NCI-H2107 treated with DMSO at 0.1 percent for 48 hours (cell line): ENCODE measurements around the gene SSTR5.
"Not testable (repeated sequence)": the region's sequence is repeated elsewhere in the genome, so short reads cannot be mapped to it uniquely, and the experiment has no call there.

ENCODE experiments used
- DNase-seq: peaks from one replicate; lab custom pipeline; 2025; ENCODE audit not compliant: unreplicated experiment; lab: John Stamatoyannopoulos, UW

Gene SSTR5

DNA sequence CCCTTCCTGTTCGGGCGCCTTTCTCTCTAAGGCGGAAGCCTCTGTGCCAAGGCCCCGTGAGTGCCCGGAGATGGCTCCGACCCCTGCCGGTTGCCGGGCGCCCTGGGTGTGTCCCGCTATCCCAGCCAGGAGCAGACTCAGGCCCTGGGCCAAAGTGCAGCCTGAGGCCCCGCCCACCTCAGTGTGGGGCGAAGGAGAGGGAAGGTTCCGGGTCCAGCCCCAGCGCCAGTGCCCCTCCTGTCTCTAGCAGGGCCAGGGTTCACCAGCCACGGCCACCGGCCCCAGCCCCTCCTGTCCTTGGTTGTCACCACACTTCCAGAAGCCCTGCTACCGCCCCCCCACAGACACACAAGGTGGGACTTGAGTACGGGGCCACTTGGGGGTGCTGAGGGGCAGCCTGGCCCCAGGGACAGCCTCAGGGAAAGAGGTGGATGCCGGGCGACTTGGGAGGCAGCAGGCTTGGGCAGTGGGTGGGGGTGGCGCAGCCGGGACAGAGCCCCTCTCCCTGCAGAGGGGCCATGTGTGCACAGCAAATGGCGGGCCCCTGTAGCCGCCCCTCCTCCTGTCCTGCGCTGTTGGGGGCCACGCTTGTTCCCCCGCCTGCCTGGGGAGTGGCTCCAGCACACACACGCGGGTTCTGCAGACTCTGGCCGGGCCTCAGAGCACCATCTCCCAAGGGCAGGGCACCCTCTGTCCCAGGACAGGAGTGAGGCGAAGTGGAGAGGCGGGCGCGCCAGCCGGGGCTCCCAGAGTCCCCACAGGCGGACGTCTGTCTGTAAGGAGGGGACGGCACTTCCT, 17.5 kb downstream of the SSTR5 start:
- DNase-seq, result no peak

DNA sequence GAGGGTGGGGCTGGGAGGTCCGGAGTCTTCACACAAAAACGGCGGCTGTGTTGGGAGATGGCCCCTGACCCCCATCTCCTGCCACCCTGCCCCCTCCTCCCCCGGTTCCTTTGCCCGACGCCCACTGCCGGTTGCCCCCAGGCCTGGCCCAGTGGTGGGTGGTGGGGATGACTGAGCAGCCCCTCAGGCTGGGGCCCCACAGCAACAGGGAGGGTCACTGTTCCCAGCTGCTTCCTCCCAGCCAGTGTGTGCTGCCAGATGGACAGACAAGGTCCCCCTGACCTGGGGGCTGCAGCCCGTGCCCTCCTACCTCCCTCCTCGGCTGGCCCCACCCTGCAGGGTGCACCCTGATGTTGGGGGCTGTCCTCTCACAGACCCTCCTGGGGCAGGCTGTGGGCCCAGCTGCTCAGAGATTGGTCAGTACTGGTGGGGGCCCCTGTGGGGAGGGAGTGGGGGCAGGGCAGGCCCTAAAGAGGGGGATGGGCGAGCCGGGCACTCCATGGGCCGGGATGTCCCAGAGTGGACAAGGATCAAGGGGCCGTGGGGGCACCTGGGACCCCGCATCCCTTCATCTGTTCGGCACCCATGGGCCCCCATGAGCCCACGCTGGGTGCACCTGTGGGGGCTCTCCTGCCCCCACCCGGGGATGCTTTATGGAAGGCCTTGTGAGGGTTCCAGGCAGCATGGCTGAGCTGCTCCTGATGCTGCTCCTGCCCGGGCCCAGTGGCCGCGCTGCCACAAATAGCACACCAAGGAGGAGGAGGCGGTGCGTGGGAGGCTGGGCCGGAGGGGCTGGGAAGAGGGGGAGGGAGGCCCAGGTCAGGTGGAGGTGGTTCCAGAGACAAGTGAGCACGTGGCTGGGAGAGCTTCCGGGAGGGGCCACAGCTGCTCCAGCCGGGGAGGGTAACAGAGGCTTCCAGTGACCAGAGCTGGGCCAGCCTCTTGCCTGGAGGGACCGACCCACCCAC, 18.4 kb downstream of the SSTR5 start:
- DNase-seq, result no peak

- no peak for DNase-seq
Observed at GRCh38 chr16:1091992-1092552, 19.5 kb downstream of the SSTR5 start.

GRCh38 chr16:1092685-1093283, 20.2 kb downstream of the SSTR5 start:
- DNase-seq, result not testable (repeated sequence)

DNA sequence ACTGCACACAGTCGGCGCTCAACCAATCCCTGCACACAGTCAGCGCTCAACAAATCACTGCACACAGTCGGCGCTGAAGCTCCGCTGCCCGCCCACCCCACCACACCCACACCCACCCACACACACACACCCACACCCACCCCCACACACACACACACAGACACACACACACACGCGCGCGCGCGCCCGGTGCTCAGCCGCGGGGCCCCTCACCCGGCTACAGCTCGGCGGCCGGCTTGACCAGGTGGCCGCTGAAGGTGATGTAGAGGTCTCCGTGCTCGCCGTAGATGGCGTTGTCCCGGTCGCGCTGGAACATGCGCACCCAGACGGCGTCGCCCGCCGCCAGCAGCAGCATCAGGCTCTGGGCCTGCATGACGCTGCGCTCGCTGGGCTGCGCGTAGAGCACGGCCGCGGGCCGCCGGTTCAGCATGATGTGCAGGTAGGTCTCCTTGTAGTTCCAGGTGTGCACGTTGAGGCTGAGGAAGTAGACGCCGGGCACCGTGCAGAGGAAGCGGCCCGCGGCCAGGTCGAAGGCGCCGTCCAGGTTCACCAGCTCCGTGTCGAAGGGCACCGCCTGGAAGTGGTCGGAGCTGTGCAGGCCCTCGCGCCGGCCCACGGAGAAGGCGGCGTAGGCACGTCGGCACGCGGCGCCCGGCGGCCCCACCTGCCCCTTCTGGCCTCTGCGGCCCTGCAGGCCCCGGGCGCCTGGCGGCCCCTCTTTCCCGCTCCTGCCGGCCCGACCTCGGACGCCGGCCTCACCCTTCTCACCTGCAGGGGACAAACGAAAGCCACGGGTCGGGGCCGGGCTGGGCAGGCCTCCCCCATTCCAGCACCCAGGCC, 21.0 kb downstream of the SSTR5 start:
- no peak for DNase-seq

DNA sequence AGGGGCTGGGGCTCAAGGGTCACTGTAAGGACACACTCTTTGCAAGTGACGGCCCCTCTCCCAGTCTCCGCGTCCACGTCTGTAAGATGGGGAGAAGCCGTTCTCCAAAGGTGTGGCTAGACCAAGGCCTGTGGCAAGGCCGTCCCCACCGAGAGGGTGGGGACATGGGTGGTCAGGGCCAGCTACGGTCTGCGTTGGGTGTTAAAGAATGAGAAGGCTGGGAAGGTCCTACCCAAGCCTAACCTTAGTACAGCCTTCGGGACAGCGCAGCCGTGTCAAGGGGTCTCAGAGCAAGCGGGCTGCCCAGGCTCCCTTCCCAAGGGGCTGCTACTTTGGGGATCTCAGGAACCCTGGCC, 21.6 kb downstream of the SSTR5 start:
- DNase-seq, result no peak

DNA sequence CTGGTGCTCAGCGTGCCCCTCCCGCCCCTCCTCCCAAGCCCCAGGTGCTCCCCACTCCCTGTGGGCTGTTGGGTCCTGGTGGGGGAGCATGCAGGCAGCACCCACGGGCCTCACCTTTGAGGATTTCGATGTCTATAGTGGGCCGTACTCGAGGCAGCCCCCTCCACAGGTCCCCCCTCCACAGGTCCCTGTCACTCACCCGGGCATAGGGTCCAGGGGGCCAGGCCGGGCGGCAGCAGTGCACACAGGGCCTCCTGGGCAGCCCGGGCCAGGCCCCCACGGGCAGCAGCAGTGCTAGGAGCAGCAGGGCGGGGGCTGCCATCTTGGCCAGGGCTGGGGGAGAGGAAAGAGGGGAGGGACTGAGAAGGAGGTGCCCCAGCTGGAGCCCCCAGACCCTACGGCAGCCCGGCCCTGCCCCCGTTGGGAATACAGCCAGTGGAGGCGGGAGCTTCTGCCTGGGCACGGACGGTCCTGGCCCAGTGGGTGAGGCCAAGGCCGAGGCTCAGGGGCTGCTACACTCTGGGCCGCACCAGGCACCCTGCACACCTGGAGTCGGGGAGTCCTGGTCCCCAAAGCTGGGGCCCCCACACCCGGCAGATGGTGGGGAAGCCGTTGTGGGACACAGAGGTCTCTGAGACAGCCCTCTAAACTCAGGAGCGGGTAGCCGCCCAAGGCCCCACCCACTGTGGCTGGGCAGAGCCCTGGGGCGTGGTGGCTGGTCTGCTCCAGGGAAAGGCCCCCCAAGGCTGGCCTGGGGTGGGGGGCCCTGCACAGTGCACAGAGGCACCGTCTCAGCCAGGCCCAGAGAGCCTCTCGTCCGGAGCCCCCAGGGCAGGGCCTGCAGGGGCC, 22.3 kb downstream of the SSTR5 start:
- no peak for DNase-seq

DNA sequence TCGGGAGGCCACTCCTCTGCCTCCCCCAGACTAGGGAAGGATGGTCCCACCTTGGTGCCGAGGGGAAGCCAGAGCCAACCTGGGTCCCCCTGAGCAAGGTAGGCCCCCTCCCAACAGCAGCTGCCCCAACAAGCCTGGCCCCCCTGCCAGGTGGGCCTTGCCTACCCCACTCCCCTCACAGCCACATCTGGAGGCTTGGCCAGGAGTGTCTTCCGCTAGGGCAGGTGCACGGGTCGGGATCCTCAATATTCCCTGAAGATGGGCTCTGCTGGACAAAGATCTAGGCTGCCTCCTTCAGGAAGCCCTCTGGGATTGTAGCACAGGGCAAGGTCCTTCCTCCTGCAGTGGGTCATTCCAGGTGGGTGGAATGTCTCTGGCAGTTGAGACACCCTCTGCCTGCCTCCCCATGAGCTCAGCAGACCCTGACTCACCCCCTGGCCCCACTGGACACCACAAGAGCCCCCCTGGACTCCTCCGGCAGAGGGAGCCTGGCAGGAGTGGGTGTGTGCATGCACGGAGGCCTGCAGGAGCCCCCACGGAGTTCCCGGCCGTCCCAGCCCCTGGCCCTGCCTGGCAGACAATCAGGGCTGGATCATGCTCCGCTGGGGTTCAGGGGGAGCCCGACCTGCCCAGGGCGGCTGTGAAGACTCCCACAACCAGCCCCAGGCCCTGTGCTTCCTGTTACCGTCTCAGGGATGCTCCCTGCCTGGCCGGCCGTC, 23.1 kb downstream of the SSTR5 start:
- no peak for DNase-seq

- no peak for DNase-seq
Observed at GRCh38 chr16:1096169-1097082, 23.9 kb downstream of the SSTR5 start, which contains the start of gene C1QTNF8. TSS of gene C1QTNF8 (minus strand) at chr16:1096244. CDS start at chr16:1094922, 1,322 bp downstream.

DNA sequence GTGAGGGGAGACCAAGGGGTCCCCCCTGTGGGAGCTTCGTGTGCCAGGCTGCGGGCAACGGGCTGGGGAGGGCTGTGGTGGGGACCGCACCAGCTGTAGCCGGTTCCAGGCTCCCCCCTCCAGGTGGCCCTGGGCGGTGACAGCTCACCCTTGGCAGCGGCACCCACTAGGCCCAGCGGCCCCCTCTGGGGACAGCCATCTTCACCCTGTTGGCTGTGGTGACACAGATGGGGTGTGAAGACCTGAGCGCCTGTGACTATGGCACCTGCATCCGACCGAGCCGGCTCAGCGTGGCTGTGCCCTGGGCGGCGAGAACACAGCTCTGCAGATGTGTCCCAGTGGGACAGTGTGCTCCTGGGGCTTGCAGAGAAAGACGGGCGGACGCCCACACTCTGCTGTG, 24.6 kb downstream of the SSTR5 start:
- no peak for DNase-seq

GRCh38 chr16:1097800-1098199, 25.3 kb downstream of the SSTR5 start:
- DNase-seq, result no peak

GRCh38 chr16:1098266-1098991, 25.9 kb downstream of the SSTR5 start:
- DNase-seq, result no peak

GRCh38 chr16:1099189-1100083, 26.9 kb downstream of the SSTR5 start:
- DNase-seq, result no peak

DNA sequence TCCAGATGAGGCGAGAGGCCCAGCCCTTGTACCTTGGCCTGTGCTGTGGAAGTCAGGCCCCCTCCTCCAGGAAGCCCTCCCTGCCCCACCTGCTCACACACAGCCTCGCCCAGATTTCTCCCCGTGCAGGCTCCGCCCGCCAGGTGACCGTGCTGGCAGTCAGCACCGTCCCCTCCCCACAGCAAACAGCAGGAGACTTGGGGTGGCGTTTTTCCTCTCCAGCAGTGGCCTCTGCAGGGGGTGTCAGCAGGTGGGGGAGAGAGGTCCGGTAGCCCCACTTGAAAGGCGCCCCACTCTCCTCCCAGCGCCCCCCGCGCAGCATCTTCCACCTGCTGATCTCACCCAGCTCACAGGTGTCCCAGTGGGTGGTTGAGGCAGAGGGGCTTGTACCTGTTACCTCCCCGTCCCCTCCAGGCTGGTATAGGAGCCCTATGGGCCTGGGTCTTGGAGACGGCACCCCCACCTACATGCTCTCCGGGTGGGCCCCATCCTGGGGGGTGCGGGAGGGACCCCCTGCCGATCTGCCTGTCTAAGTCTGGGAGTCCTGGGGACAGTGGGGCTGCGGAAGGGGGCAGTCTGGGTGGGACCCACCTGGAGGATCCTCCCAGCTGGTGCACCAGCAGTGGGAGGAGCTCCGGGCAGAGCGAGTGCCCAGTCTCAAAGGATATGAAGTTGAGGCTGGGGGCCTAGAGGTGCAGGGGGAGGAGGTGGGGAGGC, 27.7 kb downstream of the SSTR5 start:
- no peak for DNase-seq

DNA sequence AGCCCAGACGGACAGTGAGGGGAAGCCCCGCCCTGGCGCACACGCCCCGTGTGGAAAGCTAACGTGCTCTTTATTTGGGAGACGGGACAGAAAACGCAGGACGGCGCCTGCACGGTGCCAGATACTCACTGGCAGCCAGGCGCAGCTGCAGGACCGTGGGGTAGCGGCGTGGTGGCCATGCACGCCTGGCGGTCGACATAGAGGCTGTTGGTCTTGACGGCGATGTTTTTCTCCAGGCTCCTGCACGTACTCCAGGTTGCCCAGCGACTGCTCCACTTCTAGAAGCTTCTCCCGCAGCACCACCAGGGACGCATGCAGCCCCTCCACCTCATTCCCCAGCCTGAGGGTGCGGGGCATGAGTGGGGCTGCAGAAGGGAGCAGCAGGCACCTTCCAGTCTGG, 28.6 kb downstream of the SSTR5 start:
- no peak for DNase-seq
